ENCODE data around the gene PCID2.
"Not testable (repeated sequence)": the region's sequence is repeated elsewhere in the genome, so short reads cannot be mapped to it uniquely, and the experiment has no call there.

The PCID2 gene

DNA sequence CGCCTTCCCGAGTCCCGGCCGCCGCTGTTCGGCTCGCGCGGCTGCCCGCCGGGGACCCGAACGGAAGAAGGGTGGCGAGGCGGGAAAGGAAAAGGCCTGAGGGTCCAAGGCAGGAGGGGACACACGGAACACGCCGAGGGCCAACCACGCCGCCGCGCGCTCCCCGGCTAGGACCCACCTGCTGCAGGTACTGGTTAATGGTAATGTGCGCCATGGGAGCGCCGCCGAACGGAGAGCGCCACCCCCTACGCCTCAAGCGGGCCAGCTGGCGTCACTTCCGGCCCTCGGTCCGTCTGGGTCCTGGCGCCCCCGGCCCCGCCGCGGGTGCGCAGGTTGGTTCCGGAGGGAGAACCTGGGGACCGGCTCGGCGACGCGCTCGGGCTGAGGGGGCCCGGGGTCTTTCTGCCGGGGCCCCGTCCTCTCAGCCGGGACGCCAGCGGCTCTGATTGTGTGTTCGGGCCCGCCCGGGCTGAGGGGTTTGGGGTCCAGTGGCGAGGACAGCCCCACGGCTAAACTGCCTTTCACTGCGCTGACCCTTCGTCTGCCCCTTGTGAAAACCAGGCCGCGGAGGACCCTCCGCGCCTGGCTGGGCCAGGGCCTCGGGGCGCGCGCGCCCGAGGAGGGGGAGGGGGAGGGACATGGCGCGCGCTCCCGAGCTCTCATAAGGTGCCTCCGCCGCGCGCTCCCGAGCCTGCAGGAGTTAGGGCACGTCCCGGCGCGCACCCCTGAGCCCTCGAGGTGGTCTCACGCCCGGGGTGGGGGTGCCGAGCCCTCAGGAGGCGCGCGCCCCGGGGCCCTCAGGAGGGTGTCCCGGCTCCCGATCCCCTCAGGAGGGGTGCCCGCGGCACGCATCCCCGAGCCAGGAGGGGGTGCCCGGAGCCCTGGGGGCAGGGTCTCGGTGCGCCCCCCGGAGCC, at the start of gene PCID2:
Gene PCID2 (minus strand): TSS at position 249 of the 915 bp plus-strand sequence. CDS start 35 bp downstream, at position 214.
- peak; percentile 95 for DNase-seq (ENCODE audit: low spot score)

- DNase-seq (ENCODE audit: low spot score): not testable (repeated sequence)
Observed at GRCh38 chr13:113257908-113258307, 49.4 kb upstream of the PCID2 start.

- DNase-seq (ENCODE audit: low spot score): no peak
Observed at GRCh38 chr13:113252516-113253095, 44.1 kb upstream of the PCID2 start.

GRCh38 chr13:113245849-113246796, 37.7 kb upstream of the PCID2 start:
- DNase-seq (ENCODE audit: low spot score): no peak

- no peak for DNase-seq (ENCODE audit: low spot score)
Observed at GRCh38 chr13:113243847-113244246, 35.4 kb upstream of the PCID2 start.

GRCh38 chr13:113241623-113242022, 33.2 kb upstream of the PCID2 start:
- DNase-seq (ENCODE audit: low spot score): not testable (repeated sequence)

DNA sequence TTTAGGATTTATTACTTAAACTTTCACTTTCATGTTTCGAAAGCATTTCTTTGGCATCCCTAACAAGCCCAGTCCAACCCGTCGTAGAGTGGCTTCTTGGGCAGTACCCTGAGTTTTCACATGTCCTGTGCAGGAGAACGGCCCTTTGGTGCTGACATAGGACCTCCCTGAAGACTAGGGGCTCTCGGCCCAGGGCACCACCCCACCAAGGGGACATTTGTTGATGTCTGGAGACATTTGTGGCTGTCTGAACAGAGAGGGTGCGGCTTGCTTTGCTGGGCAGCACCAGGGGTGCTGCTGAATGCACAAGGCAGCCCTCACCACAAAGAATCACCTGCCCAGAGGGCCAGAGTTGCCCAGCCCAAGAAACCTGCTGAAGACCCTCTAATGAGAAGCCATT, 31.5 kb upstream of the PCID2 start:
- no peak for DNase-seq (ENCODE audit: low spot score)

- DNase-seq (ENCODE audit: low spot score): no peak
Observed at GRCh38 chr13:113239357-113239756, 30.9 kb upstream of the PCID2 start.

DNA sequence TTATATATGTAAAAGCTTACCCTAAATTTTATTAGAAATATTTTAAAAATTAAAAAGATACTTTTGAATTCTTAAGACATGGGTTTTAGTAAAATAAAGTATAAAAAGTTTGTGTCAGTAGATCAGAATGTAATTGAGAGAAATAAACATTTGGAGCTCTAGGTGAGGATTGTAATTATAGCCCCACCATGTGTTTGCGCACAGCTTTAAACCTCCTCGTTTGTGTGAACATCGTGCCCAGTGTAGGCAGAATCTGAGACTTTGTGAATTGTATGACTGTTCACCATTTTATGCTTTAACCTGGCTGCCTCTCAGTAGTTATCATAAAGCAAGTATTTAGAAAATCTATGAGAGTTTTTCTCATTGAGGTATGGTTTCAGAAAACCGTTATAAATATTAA, 30.1 kb upstream of the PCID2 start:
- no peak for DNase-seq (ENCODE audit: low spot score)

DNA sequence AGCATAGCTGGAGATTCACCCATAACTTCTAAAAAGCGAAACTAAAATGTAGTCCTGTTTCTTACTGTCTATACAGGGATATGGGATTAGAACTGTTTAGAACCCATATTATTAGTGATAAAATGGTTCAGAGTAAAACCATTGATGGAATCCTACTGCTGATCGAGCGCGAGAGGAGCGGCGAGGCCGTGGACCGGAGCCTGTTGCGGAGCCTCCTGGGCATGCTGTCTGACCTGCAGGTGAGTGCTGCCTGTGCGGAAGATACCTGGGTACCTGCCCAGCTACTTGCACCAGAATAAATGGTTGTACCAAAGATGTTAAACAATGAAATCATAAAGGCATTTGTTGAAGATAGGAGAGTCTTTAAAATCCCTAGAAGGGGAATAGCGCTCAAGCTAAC, 24.6 kb upstream of the PCID2 start:
- DNase-seq (ENCODE audit: low spot score): no peak

GRCh38 chr13:113232208-113233003, 23.9 kb upstream of the PCID2 start:
- no peak for DNase-seq (ENCODE audit: low spot score)

GRCh38 chr13:113231306-113232207, 23.1 kb upstream of the PCID2 start:
- DNase-seq (ENCODE audit: low spot score): no peak

GRCh38 chr13:113229791-113230190, 21.3 kb upstream of the PCID2 start:
- no peak for DNase-seq (ENCODE audit: low spot score)

DNA sequence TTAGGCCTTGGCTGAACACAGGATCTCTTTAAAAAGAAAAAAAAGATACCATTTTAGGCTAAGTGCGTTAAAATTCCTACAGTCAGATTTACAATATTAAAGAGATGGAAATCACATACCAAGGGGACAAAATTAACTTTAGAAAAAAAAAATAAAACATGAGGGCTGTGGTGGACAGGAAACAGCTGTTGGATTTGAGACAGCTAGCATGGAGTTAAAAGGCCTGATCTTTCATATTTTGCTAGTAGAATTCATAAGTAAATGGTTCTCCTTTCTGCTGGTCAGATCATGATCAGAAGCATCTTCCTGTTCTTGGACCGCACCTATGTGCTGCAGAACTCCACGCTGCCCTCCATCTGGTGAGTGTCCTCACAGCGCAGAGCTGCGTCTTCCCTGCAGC, 20.7 kb upstream of the PCID2 start:
- DNase-seq (ENCODE audit: low spot score): no peak

GRCh38 chr13:113226873-113227450, 18.5 kb upstream of the PCID2 start:
- no peak for DNase-seq (ENCODE audit: low spot score)

DNA sequence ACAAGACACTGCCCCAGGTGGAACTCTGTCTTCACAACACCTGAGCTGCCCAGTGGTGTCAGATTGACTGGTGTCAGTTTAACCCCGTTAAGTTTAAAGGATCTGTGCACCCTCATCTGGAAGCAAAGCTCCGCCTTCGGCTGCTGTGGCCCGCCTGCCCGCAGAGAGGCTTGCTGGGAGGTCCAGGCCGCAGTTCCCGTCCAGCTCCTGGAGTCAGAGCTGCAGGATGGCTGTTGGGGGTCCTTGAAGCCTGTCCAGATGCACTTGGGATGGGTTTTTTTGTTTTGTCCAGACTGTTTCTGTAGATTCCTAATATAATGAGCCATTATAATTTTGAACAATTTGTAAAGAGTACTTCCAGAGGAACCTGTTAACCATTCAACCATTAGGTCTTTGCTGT, 17.0 kb upstream of the PCID2 start:
- DNase-seq (ENCODE audit: low spot score): no peak

DNA sequence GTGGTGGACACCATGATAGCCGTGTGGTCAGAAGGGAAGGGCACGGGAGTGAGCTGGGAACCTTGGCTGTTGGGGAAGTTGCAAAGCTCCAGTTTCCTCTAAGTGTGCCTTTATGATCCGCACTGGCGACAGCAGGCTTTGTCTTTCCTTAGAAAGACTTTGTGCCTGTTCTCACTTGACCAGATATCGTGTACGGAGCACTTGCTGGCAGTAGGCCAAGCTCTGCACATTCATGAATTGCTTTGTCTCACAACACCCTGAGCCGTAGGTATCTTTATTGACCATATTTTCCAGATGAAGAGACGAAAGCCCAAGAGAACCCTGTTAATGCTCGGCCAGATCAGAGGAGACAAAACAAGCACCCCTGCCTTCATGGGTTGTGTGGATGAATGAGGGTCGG, 16.0 kb upstream of the PCID2 start:
- no peak for DNase-seq (ENCODE audit: low spot score)

- no peak for DNase-seq (ENCODE audit: low spot score)
Observed at GRCh38 chr13:113223070-113223469, 14.6 kb upstream of the PCID2 start.

- DNase-seq (ENCODE audit: low spot score): no peak
Observed at GRCh38 chr13:113220877-113221276, 12.4 kb upstream of the PCID2 start.

- no peak for DNase-seq (ENCODE audit: low spot score)
Observed at GRCh38 chr13:113220141-113220598, 11.7 kb upstream of the PCID2 start.

Measured in AG20443 (cell line).